AG09319 (cell line): Measurements from ENCODE around the gene RPS6KA2.

Experiments
- DNase-seq: peaks from one replicate; pipeline ENCODE4 v3.0.0-alpha.2; 2010; ENCODE audit warnings: low read depth; ENCODE audit errors: extremely low read depth
- CTCF ChIP-seq: IDR thresholded peaks from 2 replicates; pipeline ENCODE4 v1.5.1; 2011; ENCODE audit warnings: low read depth, mild to moderate bottlenecking, inconsistent platforms, low read length, moderate library complexity

Gene RPS6KA2

DNA sequence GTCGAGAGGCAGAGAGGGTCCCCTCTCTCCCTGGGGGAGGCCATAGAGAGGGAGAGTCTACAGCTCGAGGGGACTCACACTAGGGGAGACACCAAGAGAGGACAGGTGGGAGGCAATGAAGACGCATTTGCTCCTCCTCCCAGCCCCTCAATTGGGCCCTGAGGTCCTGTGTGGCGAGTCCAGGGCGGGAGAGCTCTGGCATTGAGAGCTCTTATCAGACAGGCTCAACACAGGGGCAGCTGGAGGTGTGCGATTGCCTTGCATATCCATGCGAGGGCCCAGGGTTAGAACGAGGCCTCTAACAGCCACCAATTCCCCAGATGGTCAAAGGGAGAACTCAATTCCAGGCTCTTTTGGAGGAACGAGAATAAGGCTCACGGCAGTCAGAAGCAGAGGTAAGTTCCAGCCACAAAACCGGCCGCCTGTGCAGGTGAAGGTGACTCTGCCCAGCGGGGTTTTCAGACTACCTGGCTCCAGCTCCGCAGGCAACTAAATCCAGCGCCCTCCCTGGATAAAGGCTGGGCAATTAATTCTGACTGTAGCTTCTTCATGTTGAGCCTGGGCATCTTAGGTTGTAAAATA is 150.3 kb downstream of the RPS6KA2 start:
- TF ChIP-seq CTCF: no peak
- DNase-seq: no peak

- DNase-seq: no peak
- no peak for TF ChIP-seq CTCF
These were observed 150.9 kb downstream of the RPS6KA2 start for GRCh38 chr6:166476061-166476591.

GRCh38 chr6:166474721-166475565 is 152.1 kb downstream of the RPS6KA2 start:
- no peak for TF ChIP-seq CTCF
- DNase-seq: no peak

GRCh38 chr6:166473886-166474571 is 153.0 kb downstream of the RPS6KA2 start:
- no peak for TF ChIP-seq CTCF
- DNase-seq: no peak

GRCh38 chr6:166472636-166473035 is 154.4 kb downstream of the RPS6KA2 start:
- no peak for DNase-seq
- TF ChIP-seq CTCF: no peak

DNA sequence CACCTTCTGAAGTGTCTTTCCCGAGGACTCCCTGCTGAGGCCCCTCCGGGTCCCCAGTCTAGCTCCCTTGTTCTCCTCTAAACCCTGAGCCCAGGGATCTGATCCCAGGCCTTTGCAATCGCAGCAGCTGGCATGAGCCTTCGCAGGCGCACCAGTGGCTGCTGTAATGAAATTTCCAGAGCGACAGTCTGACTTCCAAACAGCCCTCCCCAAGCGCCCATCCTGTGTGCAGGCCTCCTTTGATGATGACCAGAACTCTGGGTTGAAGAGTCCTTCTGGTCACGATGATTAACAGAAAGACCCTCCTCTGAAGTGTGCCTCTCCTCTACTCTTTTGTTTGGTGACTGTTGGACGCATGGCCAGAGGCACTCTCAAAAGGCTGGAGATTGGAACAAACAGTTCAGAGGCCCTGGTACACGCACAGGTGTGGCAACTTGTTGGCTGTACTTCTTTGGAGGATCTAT is 155.2 kb downstream of the RPS6KA2 start:
- no peak for TF ChIP-seq CTCF
- no peak for DNase-seq
